ENCODE data around the gene MCAT. TPM values are rescaled to one million over a fixed set of nuclear protein-coding genes. Genes with fewer than 3 reads are reported as not detected.

Gene MCAT
- total RNA-seq, 2 donors from 2014 or later, result 6.7 to 9.7 TPM

- Mint-ChIP-seq H3K36me3 (ENCODE audit: insufficient read depth in 2 of 2) (peaks cover 5 to 7% of the 10 kb centered on the region in 2 donors), H3K27me3 (ENCODE audit: low read depth) (no peaks in the 10 kb centered on the region)
- peak; percentile 51 to 74 for ATAC-seq (replicated peaks in 1 of 2)
Measured at GRCh38 chr22:43100225-43100624, 43.0 kb downstream of the MCAT start.

GRCh38 chr22:43099095-43099494 is 44.1 kb downstream of the MCAT start:
- H3K27me3 Mint-ChIP-seq (ENCODE audit: low read depth), result no peaks in the 10 kb centered on the region
- ATAC-seq (replicated peaks in 1 of 2), result no peak
- DNase-seq, result no peak
- H3K27ac Mint-ChIP-seq, result no peak overlapping the region
- peaks cover 5 to 7% of the 10 kb centered on the region in 2 donors for H3K36me3 Mint-ChIP-seq (ENCODE audit: insufficient read depth in 2 of 2)
- H3K4me1 Mint-ChIP-seq (ENCODE audit: low read depth), result peaks cover 19% of the 10 kb centered on the region
- no peak overlapping the region for H3K4me3 Mint-ChIP-seq
- H3K9me3 Mint-ChIP-seq, result peaks cover 6% of the 10 kb centered on the region in 2 donors

More at GRCh38 chr22:43100225-43100624, 43.0 kb downstream of the MCAT start:
- Mint-ChIP-seq H3K27ac (peak overlapping the region; percentile 0), H3K4me3 (no peak overlapping the region), H3K9me3 (peaks cover 6% of the 10 kb centered on the region in 2 donors), H3K4me1 (ENCODE audit: low read depth) (peaks cover 29% of the 10 kb centered on the region)
- no peak for DNase-seq

- Mint-ChIP-seq H3K27ac (no peak overlapping the region), H3K9me3 (peaks cover 6% of the 10 kb centered on the region in 2 donors), H3K4me1 (ENCODE audit: low read depth) (peaks cover 11% of the 10 kb centered on the region), H3K27me3 (ENCODE audit: low read depth) (no peaks in the 10 kb centered on the region), H3K36me3 (ENCODE audit: insufficient read depth in 2 of 2) (peaks cover 5 to 7% of the 10 kb centered on the region in 2 donors), H3K4me3 (no peak overlapping the region)
- DNase-seq, result no peak
- ATAC-seq (replicated peaks in 1 of 2), result no peak
Measured at GRCh38 chr22:43098356-43098755, 44.8 kb downstream of the MCAT start.

- no peak for DNase-seq
- no peak for ATAC-seq (replicated peaks in 1 of 2)
- peaks cover 6% of the 10 kb centered on the region in 2 donors for H3K9me3 Mint-ChIP-seq
Measured at GRCh38 chr22:43096420-43096819, 46.8 kb downstream of the MCAT start.

GRCh38 chr22:43094551-43094950 is 48.6 kb downstream of the MCAT start:
- no peak for ATAC-seq (replicated peaks in 1 of 2)
- H3K4me1 Mint-ChIP-seq (ENCODE audit: low read depth), result no peaks in the 10 kb centered on the region
- peaks cover 6% of the 10 kb centered on the region in 2 donors for H3K9me3 Mint-ChIP-seq
- no peak overlapping the region for H3K27ac Mint-ChIP-seq
- H3K36me3 Mint-ChIP-seq (ENCODE audit: insufficient read depth in 2 of 2), result peaks cover 5 to 7% of the 10 kb centered on the region in 2 donors
- no peak for DNase-seq
- H3K27me3 Mint-ChIP-seq (ENCODE audit: low read depth), result no peaks in the 10 kb centered on the region
- no peak overlapping the region for H3K4me3 Mint-ChIP-seq

More at GRCh38 chr22:43096420-43096819, 46.8 kb downstream of the MCAT start:
- peaks cover 5 to 7% of the 10 kb centered on the region in 2 donors for H3K36me3 Mint-ChIP-seq (ENCODE audit: insufficient read depth in 2 of 2)
- no peaks in the 10 kb centered on the region for H3K27me3 Mint-ChIP-seq (ENCODE audit: low read depth)
- peaks cover 10% of the 10 kb centered on the region for H3K4me1 Mint-ChIP-seq (ENCODE audit: low read depth)
- H3K27ac Mint-ChIP-seq, result no peak overlapping the region
- H3K4me3 Mint-ChIP-seq, result no peak overlapping the region

GRCh38 chr22:43094085-43094484 is 49.1 kb downstream of the MCAT start:
- Mint-ChIP-seq H3K9me3 (peaks cover 6% of the 10 kb centered on the region in 2 donors), H3K4me1 (ENCODE audit: low read depth) (no peaks in the 10 kb centered on the region), H3K27me3 (ENCODE audit: low read depth) (no peaks in the 10 kb centered on the region), H3K36me3 (ENCODE audit: insufficient read depth in 2 of 2) (peaks cover 5 to 7% of the 10 kb centered on the region in 2 donors), H3K27ac (no peak overlapping the region), H3K4me3 (no peak overlapping the region)
- no peak for DNase-seq
- no peak for ATAC-seq (replicated peaks in 1 of 2)

- H3K36me3 Mint-ChIP-seq (ENCODE audit: insufficient read depth in 2 of 2), result peaks cover 7% of the 10 kb centered on the region in 2 donors
- no peaks in the 10 kb centered on the region for H3K27me3 Mint-ChIP-seq (ENCODE audit: low read depth)
- no peak overlapping the region for H3K4me3 Mint-ChIP-seq
- DNase-seq (no peak), ATAC-seq (replicated peaks in 1 of 2) (no peak)
- H3K9me3 Mint-ChIP-seq, result peaks cover 6% of the 10 kb centered on the region in 2 donors
- H3K27ac Mint-ChIP-seq, result no peak overlapping the region
- peaks cover 7% of the 10 kb centered on the region for H3K4me1 Mint-ChIP-seq (ENCODE audit: low read depth)
Measured at GRCh38 chr22:43092085-43092484, 51.1 kb downstream of the MCAT start.

- H3K36me3 Mint-ChIP-seq (ENCODE audit: insufficient read depth in 2 of 2), result peaks cover 2% of the 10 kb centered on the region in 2 donors
- peaks cover 19% of the 10 kb centered on the region for H3K4me1 Mint-ChIP-seq (ENCODE audit: low read depth)
- peak overlapping the region; percentile 53 to 86 for H3K4me3 Mint-ChIP-seq
- DNase-seq (peak; percentile 61 to 62), ATAC-seq (replicated peaks in 1 of 2) (peak; percentile 27 to 30)
- no peaks in the 10 kb centered on the region for H3K27me3 Mint-ChIP-seq (ENCODE audit: low read depth)
- H3K9me3 Mint-ChIP-seq, result no peaks in the 10 kb centered on the region
- H3K27ac Mint-ChIP-seq, result no peak overlapping the region
Measured at GRCh38 chr22:43090130-43090789, 52.9 kb downstream of the MCAT start.

- Mint-ChIP-seq H3K27ac (peak within 1 kb of the TSS; percentile 87), H3K4me1 (ENCODE audit: low read depth) (peaks cover 19% of the 10 kb centered on the region), H3K36me3 (ENCODE audit: insufficient read depth in 2 of 2) (peaks cover 2% of the 10 kb centered on the region in 2 donors), H3K4me3 (peak within 1 kb of the TSS; percentile 86 to 98), H3K9me3 (no peaks in the 10 kb centered on the region), H3K27me3 (ENCODE audit: low read depth) (no peaks in the 10 kb centered on the region)
- DNase-seq (peak; percentile 94), ATAC-seq (replicated peaks in 1 of 2) (peak; percentile 95 to 97)
Measured at GRCh38 chr22:43088984-43089717, 54.0 kb downstream of the MCAT start, which contains the start of gene TTLL1. TTLL1 (minus strand) TSS chr22:43089391; CDS start chr22:43075586, 13,805 bp downstream.

GRCh38 chr22:43088627-43088983 is 54.6 kb downstream of the MCAT start:
- H3K4me1 Mint-ChIP-seq (ENCODE audit: low read depth), result peaks cover 19% of the 10 kb centered on the region
- peaks cover 2% of the 10 kb centered on the region in 2 donors for H3K36me3 Mint-ChIP-seq (ENCODE audit: insufficient read depth in 2 of 2)
- no peaks in the 10 kb centered on the region for H3K9me3 Mint-ChIP-seq
- DNase-seq (no peak), ATAC-seq (replicated peaks in 1 of 2) (peak; percentile 0 to 3)
- H3K4me3 Mint-ChIP-seq, result peak overlapping the region; percentile 86 to 98
- no peaks in the 10 kb centered on the region for H3K27me3 Mint-ChIP-seq (ENCODE audit: low read depth)
- H3K27ac Mint-ChIP-seq, result peak overlapping the region; percentile 87

GRCh38 chr22:43085658-43086606 is 57.3 kb downstream of the MCAT start:
- H3K27me3 Mint-ChIP-seq (ENCODE audit: low read depth), result no peaks in the 10 kb centered on the region
- peak overlapping the region; percentile 58 for H3K27ac Mint-ChIP-seq
- ATAC-seq (replicated peaks in 1 of 2) (peak in 1 of 2 donors; percentile 3), DNase-seq (peak in 1 of 2 donors; percentile 16)
- H3K9me3 Mint-ChIP-seq, result no peaks in the 10 kb centered on the region
- peak overlapping the region; percentile 22 to 54 for H3K4me3 Mint-ChIP-seq
- peaks cover 2% of the 10 kb centered on the region in 2 donors for H3K36me3 Mint-ChIP-seq (ENCODE audit: insufficient read depth in 2 of 2)
- H3K4me1 Mint-ChIP-seq (ENCODE audit: low read depth), result peaks cover 19% of the 10 kb centered on the region

Data from activated T-cell treated with anti-CD3 and anti-CD28 coated beads, Interleukin-2, amount 50 U/mL, for 72 hours (primary cell).